HG02642 (cell line): Measurements from ENCODE around the gene MVB12B.

Experiments
- ATAC-seq: cut with Tn5 transposase; IDR thresholded peaks from one replicate; pipeline ENCODE4 v1.9.1; 2021; ENCODE audit warnings: mild to moderate bottlenecking; ENCODE audit not compliant: unreplicated experiment, poor library complexity

MVB12B gene

GRCh38 chr9:126328407-126328806 is 1.8 kb downstream of the MVB12B start:
- ATAC-seq: no peak

- ATAC-seq: no peak
Observed at GRCh38 chr9:126329476-126330275, 3.0 kb downstream of the MVB12B start.

- ATAC-seq: no peak
Observed at GRCh38 chr9:126330536-126330935, 3.9 kb downstream of the MVB12B start.

- ATAC-seq: no peak
Observed at GRCh38 chr9:126331964-126332748, 5.5 kb downstream of the MVB12B start.

GRCh38 chr9:126334721-126335621 is 8.3 kb downstream of the MVB12B start:
- ATAC-seq: no peak

- ATAC-seq: no peak
Observed at GRCh38 chr9:126335837-126336735, 9.5 kb downstream of the MVB12B start.

- ATAC-seq: no peak
Observed at GRCh38 chr9:126336736-126337325, 10.2 kb downstream of the MVB12B start.

- ATAC-seq: no peak
Observed at GRCh38 chr9:126337729-126338372, 11.2 kb downstream of the MVB12B start.

- ATAC-seq: no peak
Observed at GRCh38 chr9:126338945-126339344, 12.3 kb downstream of the MVB12B start.

GRCh38 chr9:126341426-126341825 is 14.8 kb downstream of the MVB12B start:
- no peak for ATAC-seq

GRCh38 chr9:126341902-126342301 is 15.3 kb downstream of the MVB12B start:
- ATAC-seq: no peak

GRCh38 chr9:126342621-126343031 is 16.0 kb downstream of the MVB12B start:
- no peak for ATAC-seq

- ATAC-seq: no peak
Observed at GRCh38 chr9:126343271-126343700, 16.7 kb downstream of the MVB12B start.

- ATAC-seq: no peak
Observed at GRCh38 chr9:126346031-126346430, 19.4 kb downstream of the MVB12B start.

- no peak for ATAC-seq
Observed at GRCh38 chr9:126347093-126347492, 20.5 kb downstream of the MVB12B start.

- no peak for ATAC-seq
Observed at GRCh38 chr9:126347911-126348760, 21.5 kb downstream of the MVB12B start.

- ATAC-seq: no peak
Observed at GRCh38 chr9:126348911-126349550, 22.4 kb downstream of the MVB12B start.
